ENCODE results near the gene ENOX1.
"Not testable (repeated sequence)": the region's sequence is repeated elsewhere in the genome, so short reads cannot be mapped to it uniquely, and the experiment has no call there.

ENOX1 gene

DNA sequence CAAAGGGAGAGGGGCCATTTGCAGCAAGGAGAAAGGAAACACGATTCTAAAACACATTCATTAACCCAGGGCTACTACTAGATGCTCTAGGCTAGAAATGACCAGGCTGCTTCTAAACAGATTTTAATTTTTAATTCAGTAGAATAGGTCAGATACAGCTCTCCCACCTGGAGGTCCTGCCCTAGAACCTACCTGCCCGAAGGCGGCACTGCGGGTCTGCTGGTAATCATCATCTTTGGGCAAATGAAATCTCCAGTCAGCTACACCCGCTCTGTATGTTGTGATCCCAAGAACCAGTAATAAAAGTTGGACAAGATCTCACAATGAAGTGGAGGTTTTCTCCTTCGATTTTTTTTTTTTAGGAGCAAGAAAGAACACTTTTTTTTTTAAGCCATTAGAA lies 345.3 kb downstream of the ENOX1 start:
- Histone ChIP-seq H3K4me3 (no peak overlapping the region), H3K9me3 (no peaks in the 10 kb centered on the region), H4K20me1 (no peaks in the 10 kb centered on the region), H3K4me2 (no peak overlapping the region), H3K27ac (no peak overlapping the region), H3K9ac (no peak overlapping the region), H3K27me3 (no peaks in the 10 kb centered on the region), H3K36me3 (no peaks in the 10 kb centered on the region), H3K4me1 (no peaks in the 10 kb centered on the region)
- TF ChIP-seq Cebpa-rat (IDR thresholded peaks at IDR 0.05) = no peak

DNA sequence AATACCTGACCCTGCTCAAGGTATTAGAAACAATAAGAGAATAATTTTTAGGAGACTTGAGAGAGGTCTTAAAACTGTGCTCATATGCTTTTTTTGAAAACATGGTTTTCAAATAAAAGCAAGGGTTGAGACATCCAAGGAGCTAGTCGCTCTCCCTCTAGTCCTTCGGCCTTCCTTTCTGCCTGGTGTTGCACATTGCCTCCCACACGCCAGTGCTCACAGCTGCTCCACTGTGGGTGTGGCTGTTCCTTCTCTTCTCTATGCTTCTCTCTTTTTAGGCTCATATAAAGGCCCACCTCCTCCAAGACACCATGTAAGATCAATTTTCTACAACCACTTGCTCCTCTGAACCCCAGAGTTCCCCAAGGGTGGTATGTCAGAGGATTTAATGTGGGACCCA lies 352.6 kb downstream of the ENOX1 start:
- H3K27ac ChIP-seq = no peak overlapping the region
- no peaks in the 10 kb centered on the region for H3K4me1 ChIP-seq
- H3K36me3 ChIP-seq = no peaks in the 10 kb centered on the region
- H3K27me3 ChIP-seq = no peaks in the 10 kb centered on the region
- no peaks in the 10 kb centered on the region for H3K9me3 ChIP-seq
- no peak overlapping the region for H3K4me3 ChIP-seq
- no peak overlapping the region for H3K9ac ChIP-seq
- no peak overlapping the region for H3K4me2 ChIP-seq
- TF ChIP-seq Cebpa-rat (IDR thresholded peaks at IDR 0.05) = no peak
- H4K20me1 ChIP-seq = no peaks in the 10 kb centered on the region

DNA sequence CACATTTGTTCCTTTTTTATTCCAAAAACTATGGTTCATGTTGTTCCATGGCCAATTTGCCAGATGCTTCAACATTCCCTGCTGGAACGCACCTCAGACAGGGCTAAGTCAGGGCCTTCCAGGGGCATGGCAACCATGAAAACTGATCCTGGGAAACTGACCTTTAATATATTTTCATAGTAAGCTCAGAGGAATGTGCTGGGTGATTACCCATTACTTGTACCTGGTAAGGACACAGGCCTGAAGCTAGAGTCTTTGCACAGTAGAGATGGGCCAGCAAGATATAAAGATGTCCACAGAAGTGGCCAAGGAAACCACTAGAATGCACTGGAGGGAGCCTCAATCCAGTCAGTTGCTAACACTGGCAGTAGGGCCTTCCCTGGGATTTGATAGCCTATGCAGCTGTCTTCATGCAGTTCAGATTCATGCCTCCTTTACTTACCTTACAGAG lies 353.1 kb downstream of the ENOX1 start:
- TF ChIP-seq Cebpa-rat (IDR thresholded peaks at IDR 0.05) = no peak
- no peak overlapping the region for H3K4me3 ChIP-seq
- H3K27me3 ChIP-seq = no peaks in the 10 kb centered on the region
- no peak overlapping the region for H3K4me2 ChIP-seq
- H4K20me1 ChIP-seq = no peaks in the 10 kb centered on the region
- no peaks in the 10 kb centered on the region for H3K36me3 ChIP-seq
- H3K4me1 ChIP-seq = no peaks in the 10 kb centered on the region
- no peaks in the 10 kb centered on the region for H3K9me3 ChIP-seq
- H3K27ac ChIP-seq = no peak overlapping the region
- no peak overlapping the region for H3K9ac ChIP-seq

DNA sequence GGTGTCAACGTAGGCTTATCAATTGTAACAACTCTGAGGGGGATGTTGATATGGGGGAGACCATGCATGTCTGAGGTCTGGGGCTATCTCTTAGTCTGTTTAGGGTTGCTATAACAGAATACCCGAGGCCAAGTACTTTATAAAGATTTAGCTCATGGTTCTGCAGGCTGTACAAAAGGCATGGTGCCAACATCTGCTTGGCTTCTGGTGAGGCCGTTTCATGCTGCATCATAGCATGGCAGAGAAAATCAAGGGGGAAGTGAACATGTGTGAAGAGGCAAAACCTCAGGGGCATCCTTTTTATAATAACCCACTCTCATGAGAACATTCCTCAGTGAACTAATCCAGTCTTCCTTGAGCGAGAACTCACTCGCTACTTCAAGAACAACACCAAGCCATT lies 353.8 kb downstream of the ENOX1 start:
- Histone ChIP-seq H3K4me1 (no peaks in the 10 kb centered on the region), H3K36me3 (no peaks in the 10 kb centered on the region), H3K4me2 (no peak overlapping the region), H3K9ac (no peak overlapping the region), H3K9me3 (no peaks in the 10 kb centered on the region), H3K27me3 (no peaks in the 10 kb centered on the region), H3K27ac (no peak overlapping the region), H3K4me3 (no peak overlapping the region), H4K20me1 (no peaks in the 10 kb centered on the region)
- no peak for TF ChIP-seq Cebpa-rat (IDR thresholded peaks at IDR 0.05)

DNA sequence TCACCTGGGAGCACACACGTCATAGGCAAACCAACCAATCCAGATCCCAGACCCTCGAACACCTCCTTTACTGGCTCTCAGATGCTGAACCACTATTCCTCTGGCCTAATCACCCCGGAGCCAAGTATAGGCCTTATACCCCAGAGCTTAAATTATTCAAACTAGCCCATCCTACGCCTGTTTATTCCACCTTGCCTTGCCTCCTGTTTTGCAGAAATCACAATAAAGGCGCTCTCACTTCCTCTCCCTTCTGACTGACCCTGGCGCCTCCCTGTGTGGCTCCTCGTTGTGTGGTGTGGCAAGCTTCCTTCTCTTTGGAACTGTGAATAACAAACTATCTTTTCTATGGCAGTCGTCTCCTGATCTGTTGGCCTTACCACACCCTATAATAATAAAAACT lies 354.9 kb downstream of the ENOX1 start:
- TF ChIP-seq Cebpa-rat (IDR thresholded peaks at IDR 0.05) = no peak
- Histone ChIP-seq H3K4me2 (no peak overlapping the region), H3K27ac (no peak overlapping the region), H4K20me1 (no peaks in the 10 kb centered on the region), H3K27me3 (no peaks in the 10 kb centered on the region), H3K9me3 (no peaks in the 10 kb centered on the region), H3K4me1 (no peaks in the 10 kb centered on the region), H3K36me3 (no peaks in the 10 kb centered on the region), H3K4me3 (no peak overlapping the region), H3K9ac (no peak overlapping the region)

DNA sequence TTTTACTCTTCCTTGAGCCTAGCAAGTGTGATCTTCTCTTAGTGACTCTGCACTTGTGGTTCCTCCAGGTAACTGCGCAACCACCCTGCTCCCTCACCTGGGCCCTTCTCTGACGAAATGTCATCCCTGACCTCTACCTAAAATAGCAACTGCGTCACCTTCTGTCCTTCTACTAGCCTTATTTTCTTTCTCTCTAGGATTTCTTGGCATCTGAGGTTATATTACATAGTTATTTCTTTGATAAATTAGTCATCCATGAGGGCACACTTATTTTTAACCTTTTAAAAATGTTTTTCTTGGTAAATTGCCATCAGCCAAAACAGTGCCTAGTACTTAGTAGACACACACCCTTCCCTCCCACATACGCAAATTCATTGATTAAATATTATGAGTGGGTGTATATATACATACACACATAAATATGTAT lies 355.5 kb downstream of the ENOX1 start:
- Histone ChIP-seq H3K4me2 (no peak overlapping the region), H3K9me3 (no peaks in the 10 kb centered on the region), H3K36me3 (no peaks in the 10 kb centered on the region), H3K4me3 (no peak overlapping the region), H3K27me3 (no peaks in the 10 kb centered on the region), H3K4me1 (no peaks in the 10 kb centered on the region), H3K9ac (no peak overlapping the region), H4K20me1 (no peaks in the 10 kb centered on the region), H3K27ac (no peak overlapping the region)
- TF ChIP-seq Cebpa-rat (IDR thresholded peaks at IDR 0.05) = no peak

DNA sequence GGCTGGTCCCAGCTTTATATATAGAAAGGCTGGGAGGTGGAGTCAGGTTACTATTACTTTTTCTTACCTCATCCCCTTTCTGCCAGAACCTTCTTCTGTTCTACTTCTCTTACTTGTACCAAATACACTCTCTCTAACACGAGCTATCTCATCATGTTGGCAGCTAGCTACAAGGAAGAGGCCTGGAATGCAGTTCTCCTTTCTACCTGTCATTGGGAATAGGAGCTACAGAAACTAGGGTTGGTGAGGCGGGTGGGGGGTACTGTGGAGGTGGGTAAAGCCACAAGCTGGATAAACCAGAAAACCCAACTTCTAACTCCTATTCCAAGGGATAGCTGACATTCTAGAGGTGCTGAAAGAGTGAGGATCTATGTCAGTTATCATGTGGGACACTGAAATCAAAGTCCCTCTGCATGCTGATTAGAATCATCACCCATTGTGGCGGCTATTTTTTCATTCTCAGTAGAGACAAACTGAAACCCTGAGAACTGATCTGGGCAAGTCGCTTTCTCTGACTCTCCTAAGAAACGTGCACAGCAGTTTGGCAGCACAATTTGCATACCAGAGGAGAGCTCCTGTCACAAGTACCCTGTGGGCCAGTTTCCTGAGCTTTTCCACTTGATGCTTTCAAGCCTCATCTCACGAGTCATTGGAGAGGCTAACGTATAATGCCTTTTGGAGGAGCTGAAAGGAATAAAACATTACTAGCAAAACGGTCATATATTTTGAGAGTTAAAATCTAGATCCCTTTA lies 358.1 kb downstream of the ENOX1 start:
- no peak for TF ChIP-seq Cebpa-rat (IDR thresholded peaks at IDR 0.05)
- Histone ChIP-seq H3K9ac (no peak overlapping the region), H3K9me3 (no peaks in the 10 kb centered on the region)

DNA sequence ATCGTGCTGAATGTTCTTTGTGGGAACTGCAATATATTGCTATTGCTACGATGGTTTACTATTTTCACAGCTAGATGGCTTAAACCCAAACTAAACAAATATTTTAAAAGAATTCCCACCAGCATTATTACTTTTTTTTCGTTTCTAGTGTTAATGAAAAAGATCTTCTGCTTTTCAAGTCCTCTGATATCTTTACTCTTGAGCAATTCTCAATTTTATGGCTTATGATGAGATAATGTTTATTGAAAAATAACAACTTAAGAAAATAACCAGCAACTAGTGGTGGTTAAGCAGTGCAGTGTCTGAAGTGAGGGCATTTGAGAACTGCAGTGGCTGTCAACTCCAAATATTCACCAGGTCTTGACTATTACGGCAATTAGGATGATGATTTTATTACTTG lies 360.4 kb downstream of the ENOX1 start:
- H3K4me2 ChIP-seq = no peak overlapping the region
- no peak overlapping the region for H3K4me3 ChIP-seq
- no peaks in the 10 kb centered on the region for H3K36me3 ChIP-seq
- H3K27me3 ChIP-seq = no peaks in the 10 kb centered on the region
- no peaks in the 10 kb centered on the region for H3K4me1 ChIP-seq
- no peak overlapping the region for H3K9ac ChIP-seq
- no peaks in the 10 kb centered on the region for H4K20me1 ChIP-seq
- no peak overlapping the region for H3K27ac ChIP-seq
- TF ChIP-seq Cebpa-rat (IDR thresholded peaks at IDR 0.05) = no peak
- no peaks in the 10 kb centered on the region for H3K9me3 ChIP-seq

More for the DNA sequence above, 358.1 kb downstream of the ENOX1 start:
- Histone ChIP-seq H4K20me1 (no peaks in the 10 kb centered on the region), H3K36me3 (no peaks in the 10 kb centered on the region), H3K4me1 (no peaks in the 10 kb centered on the region), H3K27ac (no peak overlapping the region), H3K4me3 (no peak overlapping the region), H3K4me2 (no peak overlapping the region), H3K27me3 (no peaks in the 10 kb centered on the region)

DNA sequence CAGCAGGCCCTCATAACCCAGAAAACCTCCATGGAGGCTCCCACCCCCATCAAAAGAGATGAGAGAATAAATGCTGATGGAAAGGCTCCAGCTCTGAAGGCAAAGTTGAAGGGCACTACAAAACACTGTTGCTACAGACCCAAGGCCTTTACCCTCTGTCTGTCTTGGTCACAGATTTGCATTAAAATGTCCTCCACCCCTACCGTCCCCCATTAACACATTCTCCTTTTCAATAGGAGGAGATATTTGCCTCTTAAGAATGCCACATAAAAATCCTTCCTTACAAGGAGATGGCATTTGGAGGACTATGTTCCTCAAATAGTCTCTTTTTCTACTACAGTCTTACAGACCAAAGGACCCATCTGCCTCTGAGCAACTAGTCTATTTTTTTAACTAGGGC lies 361.5 kb downstream of the ENOX1 start:
- TF ChIP-seq Cebpa-rat (IDR thresholded peaks at IDR 0.05) = no peak
- H3K4me2 ChIP-seq = no peak overlapping the region

DNA sequence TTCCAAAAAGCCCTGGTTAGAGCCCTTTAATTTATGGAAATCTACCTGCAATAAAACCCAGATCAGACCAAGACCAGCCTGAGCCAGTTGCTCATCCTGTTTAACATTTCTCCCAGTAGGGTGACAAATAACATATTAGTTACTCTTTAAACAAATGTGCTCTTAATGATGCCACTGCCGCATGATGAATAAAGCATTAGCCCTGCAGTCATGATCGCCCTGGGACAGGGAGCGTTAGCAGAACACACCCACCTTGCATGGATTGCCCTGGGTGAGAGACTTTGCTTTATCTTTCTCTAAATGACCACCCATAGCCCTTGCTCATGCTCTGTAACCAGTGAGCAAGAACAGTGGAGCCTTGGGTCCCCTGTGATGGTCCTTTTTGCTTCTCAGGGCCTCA lies 362.4 kb downstream of the ENOX1 start:
- H3K4me2 ChIP-seq = no peak overlapping the region
- no peak overlapping the region for H3K27ac ChIP-seq

More for the DNA sequence above, 361.5 kb downstream of the ENOX1 start:
- no peaks in the 10 kb centered on the region for H3K36me3 ChIP-seq
- no peak overlapping the region for H3K9ac ChIP-seq
- H3K4me1 ChIP-seq = no peaks in the 10 kb centered on the region
- H3K9me3 ChIP-seq = no peaks in the 10 kb centered on the region
- H3K27me3 ChIP-seq = no peaks in the 10 kb centered on the region
- no peak overlapping the region for H3K4me3 ChIP-seq
- H3K27ac ChIP-seq = no peak overlapping the region
- H4K20me1 ChIP-seq = no peaks in the 10 kb centered on the region

DNA sequence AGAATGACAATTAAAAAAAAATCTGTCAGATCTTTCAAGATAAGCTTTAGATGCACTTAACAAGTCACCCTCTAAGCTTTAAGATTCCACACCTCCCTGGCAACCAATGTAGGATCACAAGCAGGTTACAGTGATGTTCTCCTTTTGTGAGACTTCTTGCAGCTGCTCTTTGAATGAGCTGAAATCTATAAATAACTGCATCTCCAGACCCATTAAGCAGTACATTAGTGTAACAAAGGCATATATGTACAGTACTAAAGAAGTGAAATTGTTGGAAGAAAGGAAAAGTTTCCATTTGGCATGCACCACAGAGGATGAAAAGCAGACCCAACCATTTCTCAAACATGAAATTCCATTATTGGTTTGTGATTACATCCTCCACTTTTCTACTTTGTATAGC lies 364.7 kb downstream of the ENOX1 start:
- Histone ChIP-seq H3K4me1 (no peaks in the 10 kb centered on the region), H3K9ac (no peak overlapping the region), H3K4me2 (no peak overlapping the region), H3K36me3 (no peaks in the 10 kb centered on the region), H3K27ac (no peak overlapping the region), H4K20me1 (no peaks in the 10 kb centered on the region), H3K4me3 (no peak overlapping the region), H3K27me3 (no peaks in the 10 kb centered on the region), H3K9me3 (no peaks in the 10 kb centered on the region)
- no peak for TF ChIP-seq Cebpa-rat (IDR thresholded peaks at IDR 0.05)

More for the DNA sequence above, 362.4 kb downstream of the ENOX1 start:
- no peaks in the 10 kb centered on the region for H4K20me1 ChIP-seq
- no peak overlapping the region for H3K9ac ChIP-seq
- no peaks in the 10 kb centered on the region for H3K9me3 ChIP-seq
- no peak for TF ChIP-seq Cebpa-rat (IDR thresholded peaks at IDR 0.05)
- H3K27me3 ChIP-seq = no peaks in the 10 kb centered on the region
- H3K4me1 ChIP-seq = no peaks in the 10 kb centered on the region
- H3K36me3 ChIP-seq = no peaks in the 10 kb centered on the region
- H3K4me3 ChIP-seq = no peak overlapping the region

DNA sequence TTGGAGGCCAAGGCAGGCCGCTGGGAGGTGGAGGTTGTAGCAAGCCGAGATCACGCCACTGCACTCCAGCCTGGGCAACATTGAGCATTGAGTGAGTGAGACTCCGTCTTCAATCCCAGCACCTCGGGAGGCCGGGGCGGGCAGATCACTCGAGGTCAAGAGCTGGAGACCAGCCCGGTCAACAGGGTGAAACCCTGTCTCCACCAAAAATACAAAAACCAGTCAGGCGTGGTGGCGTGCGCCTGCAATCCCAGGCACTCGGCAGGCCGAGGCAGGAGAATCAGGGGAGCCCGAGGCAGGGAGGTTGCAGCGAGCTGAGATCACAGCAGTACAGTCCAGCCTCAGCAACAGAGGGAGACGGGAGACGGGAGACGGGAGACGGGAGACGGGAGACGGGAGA lies 369.9 kb downstream of the ENOX1 start:
- H3K9ac ChIP-seq, H3K36me3 ChIP-seq, H3K4me2 ChIP-seq, H3K27ac ChIP-seq, H4K20me1 ChIP-seq, H3K27me3 ChIP-seq, H3K4me1 ChIP-seq, H3K4me3 ChIP-seq: not testable (repeated sequence)
- peaks cover 16% of the 10 kb centered on the region for H3K9me3 ChIP-seq

DNA sequence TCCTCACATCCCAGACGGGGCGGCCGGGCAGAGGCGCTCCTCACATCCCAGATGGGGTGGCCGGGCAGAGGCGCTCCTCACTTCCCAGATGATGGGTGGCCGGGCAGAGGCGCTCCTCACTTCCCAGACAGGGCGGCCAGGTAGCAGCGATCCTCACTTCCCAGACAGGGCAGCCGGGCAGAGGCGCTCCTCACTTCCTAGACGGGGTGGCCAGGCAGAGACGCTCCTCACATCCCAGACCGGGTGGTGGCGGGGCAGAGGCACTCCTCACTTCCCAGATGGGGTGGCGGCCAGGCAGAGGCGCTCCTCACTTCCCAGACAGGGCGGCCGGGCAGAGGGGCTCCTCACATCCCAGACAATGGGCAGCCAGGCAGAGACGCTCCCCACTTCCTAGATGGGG lies 370.4 kb downstream of the ENOX1 start:
- not testable (repeated sequence) for H3K27me3 ChIP-seq, H4K20me1 ChIP-seq, H3K4me2 ChIP-seq, H3K4me1 ChIP-seq, H3K9ac ChIP-seq, H3K4me3 ChIP-seq, H3K27ac ChIP-seq, H3K36me3 ChIP-seq
- peaks cover 16% of the 10 kb centered on the region for H3K9me3 ChIP-seq

DNA sequence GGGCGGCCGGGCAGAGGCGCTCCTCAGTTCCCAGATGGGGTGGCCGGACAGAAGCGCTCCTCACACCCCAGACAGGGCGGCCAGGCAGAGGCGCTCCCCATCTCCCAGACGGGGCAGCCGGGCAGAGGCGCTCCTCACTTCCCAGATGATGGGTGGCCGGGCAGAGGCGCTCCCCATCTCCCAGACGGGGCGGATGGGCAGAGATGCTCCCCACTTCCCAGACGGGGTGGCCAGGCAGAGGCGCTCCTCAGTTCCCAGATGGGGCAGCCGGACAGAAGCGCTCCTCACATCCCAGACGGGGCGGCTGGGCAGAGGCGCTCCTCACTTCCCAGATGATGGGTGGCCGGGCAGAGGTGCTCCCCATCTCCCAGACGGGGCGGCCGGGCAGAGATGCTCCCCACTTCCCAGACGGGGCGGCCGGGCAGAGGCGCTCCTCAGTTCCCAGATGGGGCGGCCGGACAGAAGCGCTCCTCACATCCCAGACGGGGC lies 370.8 kb downstream of the ENOX1 start:
- H3K9me3 ChIP-seq = peaks cover 16% of the 10 kb centered on the region
- not testable (repeated sequence) for H3K27me3 ChIP-seq, H3K4me3 ChIP-seq, H4K20me1 ChIP-seq, H3K27ac ChIP-seq, H3K4me1 ChIP-seq, H3K9ac ChIP-seq, H3K36me3 ChIP-seq, H3K4me2 ChIP-seq
